Brain microvascular endothelial cell (primary cell): ENCODE results near the gene KIAA0825.

ENCODE experiments used
- DNase-seq: peaks from one replicate; pipeline ENCODE4 v3.0.0-alpha.2; 2020
- H3K27ac ChIP-seq: fragments of 250-450 bp; sonication (Bioruptor Pico); 2 replicates; pipeline ENCODE4 v1.5.1; 2020; ENCODE audit warnings: mild to moderate bottlenecking, moderate library complexity
- H3K27me3 ChIP-seq: fragments of 250-450 bp; sonication (Bioruptor Pico); replicated peaks from 2 replicates; pipeline ENCODE4 v1.5.1; 2020; ENCODE audit warnings: mild to moderate bottlenecking
- H3K36me3 ChIP-seq: fragments of 250-450 bp; sonication (Bioruptor Pico); replicated peaks from 2 replicates; pipeline ENCODE4 v1.5.1; 2020; ENCODE audit warnings: mild to moderate bottlenecking
- H3K4me3 ChIP-seq: 2 replicates; pipeline ENCODE4 v1.5.1; 2011; ENCODE audit warnings: low read depth, mild to moderate bottlenecking, control low read depth, low read length, moderate library complexity
- in situ Hi-C: cut with HindIII; loops from 2 replicates; pipeline ENCODE4 v1.10.0; 2017; ENCODE audit warnings: low sequenced_read_pairs, low pct_ligation_motif_present
- TF ChIP-seq, protein P1 (sequence below): IDR thresholded peaks from 2 replicates; pipeline ENCODE4 v1.5.1; 2011; ENCODE audit warnings: low read depth, mild to moderate bottlenecking, moderate library complexity, low read length, control low read depth, inconsistent platforms; ENCODE audit errors: missing control alignments

KIAA0825 gene

GRCh38 chr5:94544875-94545547 lies 73.4 kb downstream of the KIAA0825 start:
- TF ChIP-seq, protein P1, sequence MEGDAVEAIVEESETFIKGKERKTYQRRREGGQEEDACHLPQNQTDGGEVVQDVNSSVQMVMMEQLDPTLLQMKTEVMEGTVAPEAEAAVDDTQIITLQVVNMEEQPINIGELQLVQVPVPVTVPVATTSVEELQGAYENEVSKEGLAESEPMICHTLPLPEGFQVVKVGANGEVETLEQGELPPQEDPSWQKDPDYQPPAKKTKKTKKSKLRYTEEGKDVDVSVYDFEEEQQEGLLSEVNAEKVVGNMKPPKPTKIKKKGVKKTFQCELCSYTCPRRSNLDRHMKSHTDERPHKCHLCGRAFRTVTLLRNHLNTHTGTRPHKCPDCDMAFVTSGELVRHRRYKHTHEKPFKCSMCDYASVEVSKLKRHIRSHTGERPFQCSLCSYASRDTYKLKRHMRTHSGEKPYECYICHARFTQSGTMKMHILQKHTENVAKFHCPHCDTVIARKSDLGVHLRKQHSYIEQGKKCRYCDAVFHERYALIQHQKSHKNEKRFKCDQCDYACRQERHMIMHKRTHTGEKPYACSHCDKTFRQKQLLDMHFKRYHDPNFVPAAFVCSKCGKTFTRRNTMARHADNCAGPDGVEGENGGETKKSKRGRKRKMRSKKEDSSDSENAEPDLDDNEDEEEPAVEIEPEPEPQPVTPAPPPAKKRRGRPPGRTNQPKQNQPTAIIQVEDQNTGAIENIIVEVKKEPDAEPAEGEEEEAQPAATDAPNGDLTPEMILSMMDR: no peak
- no peak overlapping the region for H3K27ac ChIP-seq

GRCh38 chr5:94544031-94544650 lies 74.3 kb downstream of the KIAA0825 start:
- peak; percentile 14 for DNase-seq
- in situ Hi-C loops: no loop called here
- H3K4me3 ChIP-seq: no peak overlapping the region
- TF ChIP-seq, protein P1: no peak
- no peak overlapping the region for H3K27ac ChIP-seq
- H3K27me3 ChIP-seq: no peaks in the 10 kb centered on the region
- no peaks in the 10 kb centered on the region for H3K36me3 ChIP-seq

More at GRCh38 chr5:94544875-94545547, 73.4 kb downstream of the KIAA0825 start:
- DNase-seq: no peak
- H3K27me3 ChIP-seq: no peaks in the 10 kb centered on the region
- no peak overlapping the region for H3K4me3 ChIP-seq
- in situ Hi-C loops: no loop called here
- H3K36me3 ChIP-seq: no peaks in the 10 kb centered on the region

DNA sequence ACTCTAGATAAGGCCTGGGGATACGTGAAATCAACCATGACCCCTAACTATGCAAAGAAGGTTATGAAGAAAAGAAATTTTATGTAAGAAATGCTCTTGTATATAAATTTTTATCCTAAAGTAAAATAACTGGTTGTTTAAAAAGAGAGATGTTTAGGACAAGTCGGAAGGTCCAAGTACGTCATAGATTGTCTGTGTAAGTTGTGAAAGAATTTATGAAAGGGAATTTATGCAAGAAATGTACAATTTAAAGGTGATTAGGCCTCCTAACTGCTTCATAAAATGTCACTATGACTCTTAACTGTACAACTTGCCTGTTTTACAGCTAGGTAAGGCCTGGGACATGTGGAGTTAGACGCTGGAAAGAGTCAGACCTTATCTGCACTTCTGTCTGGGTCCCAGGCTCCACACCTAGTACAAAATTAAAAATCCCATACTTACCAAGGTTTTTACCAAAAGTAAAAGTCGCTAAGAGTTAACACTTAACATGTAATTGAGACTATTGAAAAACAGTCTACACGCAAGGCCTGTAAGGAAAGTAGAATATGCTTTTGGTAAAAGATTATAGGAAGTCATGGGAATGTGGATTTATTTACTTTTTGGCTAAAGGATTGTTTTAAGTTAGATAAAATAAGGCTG lies 77.4 kb downstream of the KIAA0825 start:
- Histone ChIP-seq H3K27me3 (no peaks in the 10 kb centered on the region), H3K36me3 (no peaks in the 10 kb centered on the region), H3K27ac (no peak overlapping the region), H3K4me3 (no peak overlapping the region)
- DNase-seq: no peak
- in situ Hi-C loops: no loop called here
- TF ChIP-seq, protein P1: no peak

GRCh38 chr5:94538260-94538659 lies 80.1 kb downstream of the KIAA0825 start:
- TF ChIP-seq, protein P1: no peak
- H3K27me3 ChIP-seq: no peaks in the 10 kb centered on the region
- no peak overlapping the region for H3K27ac ChIP-seq
- no peak for DNase-seq
- in situ Hi-C loops: no loop called here
- H3K36me3 ChIP-seq: no peaks in the 10 kb centered on the region
- no peak overlapping the region for H3K4me3 ChIP-seq

DNA sequence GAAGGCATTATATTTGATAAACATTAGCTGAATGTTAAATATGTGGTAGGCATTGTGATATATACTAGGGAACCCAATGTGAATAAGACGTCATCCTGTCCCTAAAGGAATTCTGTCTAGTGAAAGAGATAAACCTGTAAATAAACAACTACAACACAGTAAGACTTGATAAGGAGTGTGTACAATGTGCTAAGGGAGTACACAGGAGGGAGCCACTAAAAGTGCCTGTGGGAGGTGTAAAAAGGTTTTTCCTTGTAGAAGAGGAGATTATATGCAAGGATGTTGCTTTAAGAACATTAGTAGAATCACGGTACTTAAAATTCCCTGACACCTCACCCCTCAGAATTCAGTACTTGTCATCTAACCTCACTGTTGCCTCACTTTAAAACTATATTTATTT lies 91.7 kb downstream of the KIAA0825 start:
- TF ChIP-seq, protein P1: no peak
- H3K4me3 ChIP-seq: no peak overlapping the region
- H3K27ac ChIP-seq: no peak overlapping the region
- no peaks in the 10 kb centered on the region for H3K36me3 ChIP-seq
- no peaks in the 10 kb centered on the region for H3K27me3 ChIP-seq
- no peak for DNase-seq
- in situ Hi-C loops: no loop called here
